A673 (cell line): ENCODE results near the gene INTS13.

Experiments
- EZH2 ChIP-seq: fragments of 200-600 bp; sonication (generic); IDR thresholded peaks from 2 replicates; pipeline ENCODE4 v1.6.1; 2017; ENCODE audit warnings: borderline replicate concordance, low read depth, mild to moderate bottlenecking, mixed read lengths, antibody characterized with exemption, low read length; ENCODE audit not compliant: poor library complexity, severe bottlenecking
- TF ChIP-seq, protein P1 (sequence below): fragments of 300-800, 200-600 bp; sonication (generic); conservative IDR thresholded peaks from 2 replicates; pipeline ENCODE4 v1.5.1; 2017; ENCODE audit warnings: low read depth, mild to moderate bottlenecking, antibody characterized with exemption, low read length, moderate library complexity, mixed read lengths

DNA sequence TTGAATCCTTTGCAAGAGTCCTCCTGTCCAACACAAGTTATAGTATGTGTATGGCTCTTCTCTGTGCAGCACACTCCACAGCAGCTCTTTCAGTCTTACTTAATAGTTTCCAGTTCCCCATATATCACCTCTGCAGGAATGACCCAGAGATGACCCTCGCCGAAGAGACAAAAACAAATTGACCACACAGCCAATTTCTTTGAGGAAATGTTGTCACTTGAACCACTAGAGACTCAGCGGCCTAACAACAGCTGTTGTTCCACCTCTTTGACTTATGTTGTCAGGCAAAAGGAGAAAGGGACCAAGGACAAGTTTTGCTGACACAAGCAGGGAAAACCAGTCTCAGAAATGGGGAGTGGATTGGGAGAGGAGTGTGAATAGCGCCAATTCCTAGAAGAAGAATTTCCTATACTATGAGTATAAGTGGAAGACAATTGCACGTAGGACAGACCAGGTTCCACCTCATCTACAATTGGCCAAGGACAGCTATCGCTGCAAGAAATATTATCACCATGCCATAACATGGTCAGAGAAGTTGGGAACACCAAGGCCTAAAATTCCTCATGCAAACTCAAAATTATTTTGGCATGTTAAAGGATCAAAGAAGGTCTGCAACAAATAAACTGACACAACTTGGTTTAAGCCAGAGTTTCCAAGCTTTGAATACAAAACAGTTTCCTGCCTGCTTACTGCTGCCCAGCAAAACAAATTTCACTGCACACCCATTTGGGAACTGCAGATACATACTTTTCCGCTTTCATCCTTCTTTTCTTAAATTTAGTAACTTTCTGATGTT, 63.1 kb downstream of the INTS13 start:
- TF ChIP-seq, protein P1, sequence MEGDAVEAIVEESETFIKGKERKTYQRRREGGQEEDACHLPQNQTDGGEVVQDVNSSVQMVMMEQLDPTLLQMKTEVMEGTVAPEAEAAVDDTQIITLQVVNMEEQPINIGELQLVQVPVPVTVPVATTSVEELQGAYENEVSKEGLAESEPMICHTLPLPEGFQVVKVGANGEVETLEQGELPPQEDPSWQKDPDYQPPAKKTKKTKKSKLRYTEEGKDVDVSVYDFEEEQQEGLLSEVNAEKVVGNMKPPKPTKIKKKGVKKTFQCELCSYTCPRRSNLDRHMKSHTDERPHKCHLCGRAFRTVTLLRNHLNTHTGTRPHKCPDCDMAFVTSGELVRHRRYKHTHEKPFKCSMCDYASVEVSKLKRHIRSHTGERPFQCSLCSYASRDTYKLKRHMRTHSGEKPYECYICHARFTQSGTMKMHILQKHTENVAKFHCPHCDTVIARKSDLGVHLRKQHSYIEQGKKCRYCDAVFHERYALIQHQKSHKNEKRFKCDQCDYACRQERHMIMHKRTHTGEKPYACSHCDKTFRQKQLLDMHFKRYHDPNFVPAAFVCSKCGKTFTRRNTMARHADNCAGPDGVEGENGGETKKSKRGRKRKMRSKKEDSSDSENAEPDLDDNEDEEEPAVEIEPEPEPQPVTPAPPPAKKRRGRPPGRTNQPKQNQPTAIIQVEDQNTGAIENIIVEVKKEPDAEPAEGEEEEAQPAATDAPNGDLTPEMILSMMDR = no peak
- TF ChIP-seq EZH2 = no peak
